Vagina (tissue), 2 donors: ENCODE results near the gene DNAJC22. TPM values are rescaled to one million over a fixed set of nuclear protein-coding genes. Genes with fewer than 3 reads are reported as not detected.
A peak's percentile ranks its signal among the peaks of the same experiment; 100 is the strongest.

ENCODE experiments used
- DNase-seq, 2 donors: peaks; one replicate each; pipeline ENCODE4 v3.0.0-alpha.2; 2017; ENCODE audit errors: extremely low spot score in 2 of 2
- H3K27ac ChIP-seq: fragments of 200-600 bp; sonication (generic); one replicate; pipeline ENCODE4 v1.5.1; 2019
- H3K27me3 ChIP-seq: fragments of 200-600 bp; sonication (generic); one replicate; pipeline ENCODE4 v1.5.1; 2019
- H3K36me3 ChIP-seq, 2 donors: fragments of 200-600 bp; sonication (generic); one replicate each; pipeline ENCODE4 v1.5.1; 2017 to 2019
- H3K4me1 ChIP-seq: fragments of 200-600 bp; sonication (generic); one replicate; pipeline ENCODE4 v1.5.1; 2019
- H3K4me3 ChIP-seq, 2 donors: fragments of 200-600 bp; sonication (generic); 1 replicate in 1 of 2; 2 replicates in 1 of 2; pipeline ENCODE4 v1.5.1; 2016 to 2019
- H3K9me3 ChIP-seq: fragments of 200-600 bp; sonication (generic); one replicate; pipeline ENCODE4 v1.5.1; 2019
- CTCF ChIP-seq, 3 experiments: fragments of 450-650 bp in 2 of 3; fragments of 200-600 bp in 1 of 3; sonication (generic) in 1 of 3; IDR thresholded peaks; one replicate each; pipeline ENCODE4 v1.5.1; 2017 to 2019; ENCODE audit warnings: antibody characterized with exemption in 3 of 3, mild to moderate bottlenecking in 2 of 3, moderate library complexity in 2 of 3
- POLR2A ChIP-seq, 2 donors: fragments of 450-650 bp; IDR thresholded peaks; one replicate each; pipeline ENCODE4 v1.6.1; 2017; ENCODE audit warnings: antibody characterized with exemption in 2 of 2, mild to moderate bottlenecking in 2 of 2, moderate library complexity in 2 of 2
- POLR2AphosphoS5 ChIP-seq, 2 donors: sonication (generic); formaldehyde crosslinking; IDR thresholded peaks; one replicate each; pipeline ENCODE4 v1.9.0; 2017; ENCODE audit warnings: antibody characterized with exemption in 2 of 2, mild to moderate bottlenecking in 2 of 2, low read depth in 1 of 2; ENCODE audit not compliant: insufficient read depth in 1 of 2
- intact Hi-C: fragments of 100-400 bp; cut with DNase I; formaldehyde crosslinking; loops from one replicate; pipeline ENCODE4 v1.15.1; 2023
- total RNA-seq: library from RNA; depleted of rRNA; stranded (reverse); fragments of >200 nt; gene quantifications from one replicate; pipeline ENCODE4 v1.2.3, GENCODE V29; 2016

DNAJC22 gene
- total RNA-seq, 1 donor from 2014 or later, result 3.7 TPM

- no peaks in the 10 kb centered on the region for H3K27me3 ChIP-seq
- TF ChIP-seq POLR2A (IDR thresholded peaks at IDR 0.05) (peak in 1 of 2 donors; percentile 61), POLR2AphosphoS5 (IDR thresholded peaks at IDR 0.05; ENCODE audit: insufficient read depth in 1 of 2, low read depth in 1 of 2) (peak in 1 of 2 donors; percentile 74), CTCF (IDR thresholded peaks at IDR 0.05) (peak in 1 of 3 experiments; percentile 13)
- intact Hi-C loops, result no loop called here
- peaks cover 57% of the 10 kb centered on the region for H3K4me1 ChIP-seq
- H3K36me3 ChIP-seq, result no peaks in the 10 kb centered on the region
- DNase-seq, result peak in 1 of 2 donors; percentile 95
- H3K9me3 ChIP-seq, result no peaks in the 10 kb centered on the region
- peak overlapping the region; percentile 97 for H3K27ac ChIP-seq
- peak overlapping the region; percentile 83 to 94 for H3K4me3 ChIP-seq
Observed at GRCh38 chr12:49366652-49367380, 20.1 kb downstream of the DNAJC22 start.

- DNase-seq, result no peak
- H3K4me3 ChIP-seq, result peak within 1 kb of the TSS; percentile 83 to 94
- H3K27me3 ChIP-seq, result no peaks in the 10 kb centered on the region
- peaks cover 54% of the 10 kb centered on the region for H3K4me1 ChIP-seq
- TF ChIP-seq CTCF (IDR thresholded peaks at IDR 0.05) (no peak), POLR2A (IDR thresholded peaks at IDR 0.05) (no peak)
- intact Hi-C loops, result no loop called here
- no peaks in the 10 kb centered on the region for H3K36me3 ChIP-seq
- no peaks in the 10 kb centered on the region for H3K9me3 ChIP-seq
- H3K27ac ChIP-seq, result peak within 1 kb of the TSS; percentile 97
Observed at GRCh38 chr12:49367381-49368239, 20.9 kb downstream of the DNAJC22 start, which contains the start of gene SPATS2. TSS of gene SPATS2 (plus strand) at chr12:49367462. CDS start at chr12:49461013, 93,551 bp downstream.

- peak overlapping the region; percentile 83 to 94 for H3K4me3 ChIP-seq
Observed at GRCh38 chr12:49368240-49368600, 21.5 kb downstream of the DNAJC22 start.

GRCh38 chr12:49369411-49370145, 22.9 kb downstream of the DNAJC22 start:
- intact Hi-C loops, result no loop called here
- H3K4me1 ChIP-seq, result peaks cover 49% of the 10 kb centered on the region
- peak overlapping the region; percentile 21 for H3K27ac ChIP-seq
- H3K36me3 ChIP-seq, result no peaks in the 10 kb centered on the region
- H3K27me3 ChIP-seq, result no peaks in the 10 kb centered on the region
- H3K9me3 ChIP-seq, result no peaks in the 10 kb centered on the region
- no peak for DNase-seq
- TF ChIP-seq POLR2AphosphoS5 (IDR thresholded peaks at IDR 0.05; ENCODE audit: insufficient read depth in 1 of 2, low read depth in 1 of 2), result no peak
- no peak for TF ChIP-seq POLR2A (IDR thresholded peaks at IDR 0.05)
- TF ChIP-seq CTCF (IDR thresholded peaks at IDR 0.05), result no peak
- peak overlapping the region in 1 of 2 donors; percentile 11 for H3K4me3 ChIP-seq

More at GRCh38 chr12:49368240-49368600, 21.5 kb downstream of the DNAJC22 start:
- Histone ChIP-seq H3K27me3 (no peaks in the 10 kb centered on the region), H3K36me3 (no peaks in the 10 kb centered on the region), H3K4me1 (peaks cover 54% of the 10 kb centered on the region), H3K27ac (peak overlapping the region; percentile 97), H3K9me3 (no peaks in the 10 kb centered on the region)
- intact Hi-C loops, result no loop called here
- TF ChIP-seq CTCF (IDR thresholded peaks at IDR 0.05), result no peak
- no peak for TF ChIP-seq POLR2A (IDR thresholded peaks at IDR 0.05)
- no peak for TF ChIP-seq POLR2AphosphoS5 (IDR thresholded peaks at IDR 0.05; ENCODE audit: insufficient read depth in 1 of 2, low read depth in 1 of 2)
- DNase-seq, result no peak
